DOHH2 (cell line): ENCODE results near the gene STK32B.

Experiments used
- H3F3A ChIP-seq: fragments of 200-600 bp; sonication (generic), shearing (Covaris generic); 2 replicates; pipeline ENCODE4 v1.6.0; 2016; ENCODE audit warnings: antibody characterized with exemption, mild to moderate bottlenecking; ENCODE audit not compliant: control insufficient read depth, insufficient read depth
- H3K27ac ChIP-seq: fragments of 200-600 bp; sonication (generic); 2 replicates; pipeline ENCODE4 v1.5.1; 2014; ENCODE audit warnings: low read depth, mild to moderate bottlenecking, low read length, moderate library complexity
- H3K27me3 ChIP-seq: fragments of 200-600 bp; sonication (generic); 2 replicates; pipeline ENCODE4 v1.6.1; 2014; ENCODE audit warnings: mild to moderate bottlenecking, low read length, mixed read lengths; ENCODE audit not compliant: control insufficient read depth
- H3K36me3 ChIP-seq: fragments of 200-600 bp; sonication (generic); 2 replicates; pipeline ENCODE4 v1.6.1; 2014; ENCODE audit warnings: mild to moderate bottlenecking, low read length, moderate library complexity, mixed read lengths; ENCODE audit not compliant: control insufficient read depth
- H3K4me1 ChIP-seq: fragments of 200-600 bp; sonication (generic); 2 replicates; pipeline ENCODE4 v1.6.1; 2014; ENCODE audit warnings: mild to moderate bottlenecking, low read length, mixed read lengths; ENCODE audit not compliant: control insufficient read depth
- H3K4me2 ChIP-seq: fragments of 200-600 bp; sonication (generic); 2 replicates; pipeline ENCODE4 v1.6.0; 2014; ENCODE audit warnings: mild to moderate bottlenecking, low read length, moderate library complexity
- H3K4me3 ChIP-seq: fragments of 200-600 bp; sonication (generic); 2 replicates; pipeline ENCODE4 v1.5.1; 2014; ENCODE audit warnings: mild to moderate bottlenecking, low read length, mixed read lengths
- H3K79me2 ChIP-seq: fragments of 200-600 bp; sonication (generic); 2 replicates; pipeline ENCODE4 v1.6.1; 2014; ENCODE audit warnings: mild to moderate bottlenecking, low read length, mixed read lengths; ENCODE audit not compliant: control insufficient read depth
- H3K9me2 ChIP-seq: fragments of 200-600 bp; sonication (generic); replicated peaks from 2 replicates; pipeline ENCODE4 v1.6.1; 2014; ENCODE audit warnings: mild to moderate bottlenecking, low read length, mixed read lengths; ENCODE audit not compliant: control insufficient read depth
- H3K9me3 ChIP-seq: fragments of 200-600 bp; sonication (generic); 2 replicates; pipeline ENCODE4 v1.6.1; 2014; ENCODE audit warnings: antibody characterized with exemption, low read length, mixed read lengths; ENCODE audit not compliant: control insufficient read depth, insufficient read depth
- H4K20me1 ChIP-seq: fragments of 200-600 bp; sonication (generic); 2 replicates; pipeline ENCODE4 v1.6.0; 2014; ENCODE audit warnings: low read depth, mild to moderate bottlenecking, antibody characterized with exemption, low read length, moderate library complexity; ENCODE audit not compliant: control insufficient read depth, insufficient read depth
- CTCF ChIP-seq: fragments of 200-600 bp; sonication (generic); IDR thresholded peaks from one replicate; pipeline ENCODE4 v1.5.1; 2014; ENCODE audit warnings: antibody characterized with exemption, mild to moderate bottlenecking, low read depth, low read length; ENCODE audit not compliant: poor library complexity, severe bottlenecking
- EZH2phosphoT487 ChIP-seq: fragments of 200-600 bp; sonication (generic); IDR thresholded peaks from 2 replicates; pipeline ENCODE4 v1.6.1; 2017; ENCODE audit warnings: borderline replicate concordance, mild to moderate bottlenecking, antibody characterized with exemption, low read length, moderate library complexity, mixed read lengths

STK32B gene

GRCh38 chr4:5188130-5188529 lies 136.8 kb downstream of the STK32B start:
- no peaks in the 10 kb centered on the region for H4K20me1 ChIP-seq
- no peak overlapping the region for H3K4me3 ChIP-seq
- H3K4me2 ChIP-seq = no peak overlapping the region
- no peaks in the 10 kb centered on the region for H3K9me2 ChIP-seq
- H3K9me3 ChIP-seq = no peaks in the 10 kb centered on the region
- H3K36me3 ChIP-seq = no peaks in the 10 kb centered on the region
- no peaks in the 10 kb centered on the region for H3F3A ChIP-seq
- H3K4me1 ChIP-seq = 0 out of 2 replicates have a peak, but pooled peaks cover 5% of the 10 kb centered on the region
- no peak for TF ChIP-seq CTCF
- TF ChIP-seq EZH2phosphoT487 = no peak
- no peak overlapping the region for H3K27ac ChIP-seq
- no peaks in the 10 kb centered on the region for H3K79me2 ChIP-seq
- H3K27me3 ChIP-seq = no peaks in the 10 kb centered on the region

- H3K27ac ChIP-seq = no peak overlapping the region
- TF ChIP-seq CTCF (no peak), EZH2phosphoT487 (no peak)
- H3K4me3 ChIP-seq = no peak overlapping the region
- no peaks in the 10 kb centered on the region for H3K4me1 ChIP-seq
- H3K36me3 ChIP-seq = no peaks in the 10 kb centered on the region
- H4K20me1 ChIP-seq = no peaks in the 10 kb centered on the region
- H3F3A ChIP-seq = no peaks in the 10 kb centered on the region
- H3K79me2 ChIP-seq = no peaks in the 10 kb centered on the region
- H3K27me3 ChIP-seq = no peaks in the 10 kb centered on the region
- no peaks in the 10 kb centered on the region for H3K9me2 ChIP-seq
- H3K4me2 ChIP-seq = no peak overlapping the region
- no peaks in the 10 kb centered on the region for H3K9me3 ChIP-seq
Measured at GRCh38 chr4:5191831-5192230, 140.6 kb downstream of the STK32B start.

- Histone ChIP-seq H3K79me2 (no peaks in the 10 kb centered on the region), H3K4me1 (no peaks in the 10 kb centered on the region), H4K20me1 (no peaks in the 10 kb centered on the region), H3K9me2 (no peaks in the 10 kb centered on the region), H3K4me2 (no peak overlapping the region), H3K9me3 (no peaks in the 10 kb centered on the region), H3F3A (no peaks in the 10 kb centered on the region), H3K36me3 (no peaks in the 10 kb centered on the region), H3K4me3 (no peak overlapping the region), H3K27me3 (no peaks in the 10 kb centered on the region), H3K27ac (no peak overlapping the region)
- TF ChIP-seq CTCF = no peak
- TF ChIP-seq EZH2phosphoT487 = no peak
Measured at GRCh38 chr4:5192271-5192670, 141.0 kb downstream of the STK32B start.

GRCh38 chr4:5192678-5193077 lies 141.4 kb downstream of the STK32B start:
- TF ChIP-seq EZH2phosphoT487 (no peak), CTCF (no peak)
- Histone ChIP-seq H3K9me3 (no peaks in the 10 kb centered on the region), H3K79me2 (no peaks in the 10 kb centered on the region), H3K4me2 (no peak overlapping the region), H3K27ac (no peak overlapping the region), H3F3A (no peaks in the 10 kb centered on the region), H3K27me3 (no peaks in the 10 kb centered on the region), H4K20me1 (no peaks in the 10 kb centered on the region), H3K36me3 (no peaks in the 10 kb centered on the region), H3K4me1 (no peaks in the 10 kb centered on the region), H3K9me2 (no peaks in the 10 kb centered on the region), H3K4me3 (no peak overlapping the region)
